Measurements from ENCODE around the gene FOXB2. TPM values are rescaled to one million over a fixed set of nuclear protein-coding genes. Genes with fewer than 3 reads are reported as not detected.

The FOXB2 gene
- total RNA-seq, 2 donors from 2014 or later: not detected

- DNase-seq (no peak), ATAC-seq (replicated peaks in 1 of 2) (peak in 1 of 2 donors; percentile 4)
- H3K4me1 Mint-ChIP-seq (ENCODE audit: low read depth): peaks cover 34% of the 10 kb centered on the region
- H3K9me3 Mint-ChIP-seq: no peaks in the 10 kb centered on the region
- peaks cover 0 to 1% of the 10 kb centered on the region in 2 donors for H3K36me3 Mint-ChIP-seq (ENCODE audit: insufficient read depth in 2 of 2)
- peaks cover 86% of the 10 kb centered on the region for H3K27me3 Mint-ChIP-seq (ENCODE audit: low read depth)
- peak overlapping the region; percentile 63 for H3K27ac Mint-ChIP-seq
- H3K4me3 Mint-ChIP-seq: peak overlapping the region; percentile 69 to 72
These were observed 514 bp downstream of the FOXB2 start for GRCh38 chr9:77019926-77020412.

GRCh38 chr9:77020413-77021290 lies 1.2 kb downstream of the FOXB2 start:
- Mint-ChIP-seq H3K27ac (peak overlapping the region; percentile 28), H3K4me3 (peak overlapping the region; percentile 54 to 68), H3K27me3 (ENCODE audit: low read depth) (peaks cover 86% of the 10 kb centered on the region), H3K36me3 (ENCODE audit: insufficient read depth in 2 of 2) (peaks cover 0 to 1% of the 10 kb centered on the region in 2 donors), H3K4me1 (ENCODE audit: low read depth) (peaks cover 34% of the 10 kb centered on the region), H3K9me3 (no peaks in the 10 kb centered on the region)
- DNase-seq (no peak), ATAC-seq (replicated peaks in 1 of 2) (peak; percentile 17 to 33)

GRCh38 chr9:77021291-77021894 lies 1.9 kb downstream of the FOXB2 start:
- H3K4me3 Mint-ChIP-seq: peak overlapping the region; percentile 46 to 68
- no peak for DNase-seq

GRCh38 chr9:77021922-77022782 lies 2.7 kb downstream of the FOXB2 start:
- H3K36me3 Mint-ChIP-seq (ENCODE audit: insufficient read depth in 2 of 2): peaks cover 0 to 1% of the 10 kb centered on the region in 2 donors
- peaks cover 31% of the 10 kb centered on the region for H3K4me1 Mint-ChIP-seq (ENCODE audit: low read depth)
- ATAC-seq (replicated peaks in 1 of 2) (no peak), DNase-seq (no peak)
- peaks cover 80% of the 10 kb centered on the region for H3K27me3 Mint-ChIP-seq (ENCODE audit: low read depth)
- peak overlapping the region; percentile 55 to 68 for H3K4me3 Mint-ChIP-seq
- peak overlapping the region; percentile 68 for H3K27ac Mint-ChIP-seq
- H3K9me3 Mint-ChIP-seq: no peaks in the 10 kb centered on the region

More at GRCh38 chr9:77021291-77021894, 1.9 kb downstream of the FOXB2 start:
- no peak for ATAC-seq (replicated peaks in 1 of 2)
- Mint-ChIP-seq H3K9me3 (no peaks in the 10 kb centered on the region), H3K36me3 (ENCODE audit: insufficient read depth in 2 of 2) (peaks cover 0 to 1% of the 10 kb centered on the region in 2 donors), H3K27ac (peak overlapping the region; percentile 28), H3K27me3 (ENCODE audit: low read depth) (peaks cover 87% of the 10 kb centered on the region), H3K4me1 (ENCODE audit: low read depth) (peaks cover 34% of the 10 kb centered on the region)

GRCh38 chr9:77022783-77023440 lies 3.5 kb downstream of the FOXB2 start:
- DNase-seq (no peak), ATAC-seq (replicated peaks in 1 of 2) (no peak)
- H3K27me3 Mint-ChIP-seq (ENCODE audit: low read depth): peaks cover 72% of the 10 kb centered on the region
- no peaks in the 10 kb centered on the region for H3K9me3 Mint-ChIP-seq
- peak overlapping the region; percentile 68 for H3K27ac Mint-ChIP-seq
- H3K4me1 Mint-ChIP-seq (ENCODE audit: low read depth): peaks cover 24% of the 10 kb centered on the region
- peak overlapping the region; percentile 55 to 68 for H3K4me3 Mint-ChIP-seq
- H3K36me3 Mint-ChIP-seq (ENCODE audit: insufficient read depth in 2 of 2): peaks cover 0 to 1% of the 10 kb centered on the region in 2 donors

GRCh38 chr9:77023726-77024125 lies 4.3 kb downstream of the FOXB2 start:
- H3K9me3 Mint-ChIP-seq: no peaks in the 10 kb centered on the region
- H3K27me3 Mint-ChIP-seq (ENCODE audit: low read depth): peaks cover 74% of the 10 kb centered on the region
- H3K27ac Mint-ChIP-seq: no peak overlapping the region
- H3K4me1 Mint-ChIP-seq (ENCODE audit: low read depth): peaks cover 19% of the 10 kb centered on the region
- no peak overlapping the region for H3K4me3 Mint-ChIP-seq
- ATAC-seq (replicated peaks in 1 of 2) (no peak), DNase-seq (no peak)
- H3K36me3 Mint-ChIP-seq (ENCODE audit: insufficient read depth in 2 of 2): peaks cover 0 to 1% of the 10 kb centered on the region in 2 donors

- ATAC-seq (replicated peaks in 1 of 2) (no peak), DNase-seq (no peak)
- Mint-ChIP-seq H3K9me3 (no peaks in the 10 kb centered on the region), H3K4me3 (no peak overlapping the region), H3K27ac (no peak overlapping the region), H3K27me3 (ENCODE audit: low read depth) (peaks cover 65% of the 10 kb centered on the region), H3K36me3 (ENCODE audit: insufficient read depth in 2 of 2) (peaks cover 0 to 1% of the 10 kb centered on the region in 2 donors), H3K4me1 (ENCODE audit: low read depth) (peaks cover 11% of the 10 kb centered on the region)
These were observed 5.5 kb downstream of the FOXB2 start for GRCh38 chr9:77024776-77025545.

GRCh38 chr9:77028478-77028877 lies 9.0 kb downstream of the FOXB2 start:
- Mint-ChIP-seq H3K27me3 (ENCODE audit: low read depth) (peaks cover 48% of the 10 kb centered on the region), H3K9me3 (no peaks in the 10 kb centered on the region), H3K27ac (no peak overlapping the region), H3K4me3 (no peak overlapping the region), H3K4me1 (ENCODE audit: low read depth) (no peaks in the 10 kb centered on the region), H3K36me3 (ENCODE audit: insufficient read depth in 2 of 2) (no peaks in the 10 kb centered on the region)
- no peak for DNase-seq
- ATAC-seq (replicated peaks in 1 of 2): no peak

GRCh38 chr9:77030045-77030444 lies 10.6 kb downstream of the FOXB2 start:
- no peak overlapping the region for H3K4me3 Mint-ChIP-seq
- H3K9me3 Mint-ChIP-seq: no peaks in the 10 kb centered on the region
- H3K27ac Mint-ChIP-seq: no peak overlapping the region
- H3K27me3 Mint-ChIP-seq (ENCODE audit: low read depth): peaks cover 40% of the 10 kb centered on the region
- DNase-seq (no peak), ATAC-seq (replicated peaks in 1 of 2) (no peak)
- no peaks in the 10 kb centered on the region for H3K36me3 Mint-ChIP-seq (ENCODE audit: insufficient read depth in 2 of 2)
- no peaks in the 10 kb centered on the region for H3K4me1 Mint-ChIP-seq (ENCODE audit: low read depth)

- peaks cover 0 to 1% of the 10 kb centered on the region in 2 donors for H3K36me3 Mint-ChIP-seq (ENCODE audit: insufficient read depth in 2 of 2)
- H3K27me3 Mint-ChIP-seq (ENCODE audit: low read depth): peaks cover 15% of the 10 kb centered on the region
- no peaks in the 10 kb centered on the region for H3K4me1 Mint-ChIP-seq (ENCODE audit: low read depth)
- ATAC-seq (replicated peaks in 1 of 2) (no peak), DNase-seq (no peak)
- no peak overlapping the region for H3K27ac Mint-ChIP-seq
- H3K9me3 Mint-ChIP-seq: no peaks in the 10 kb centered on the region
- no peak overlapping the region for H3K4me3 Mint-ChIP-seq
These were observed 19.0 kb downstream of the FOXB2 start for GRCh38 chr9:77038281-77039036.

- ATAC-seq (replicated peaks in 1 of 2) (no peak), DNase-seq (no peak)
- Mint-ChIP-seq H3K9me3 (no peaks in the 10 kb centered on the region), H3K27me3 (ENCODE audit: low read depth) (peaks cover 7% of the 10 kb centered on the region), H3K4me1 (ENCODE audit: low read depth) (no peaks in the 10 kb centered on the region), H3K27ac (no peak overlapping the region), H3K4me3 (no peak overlapping the region), H3K36me3 (ENCODE audit: insufficient read depth in 2 of 2) (peaks cover 0 to 1% of the 10 kb centered on the region in 2 donors)
These were observed 20.9 kb downstream of the FOXB2 start for GRCh38 chr9:77040340-77040739.
